ENCODE data around the gene CHRNB1.

CHRNB1 gene

DNA sequence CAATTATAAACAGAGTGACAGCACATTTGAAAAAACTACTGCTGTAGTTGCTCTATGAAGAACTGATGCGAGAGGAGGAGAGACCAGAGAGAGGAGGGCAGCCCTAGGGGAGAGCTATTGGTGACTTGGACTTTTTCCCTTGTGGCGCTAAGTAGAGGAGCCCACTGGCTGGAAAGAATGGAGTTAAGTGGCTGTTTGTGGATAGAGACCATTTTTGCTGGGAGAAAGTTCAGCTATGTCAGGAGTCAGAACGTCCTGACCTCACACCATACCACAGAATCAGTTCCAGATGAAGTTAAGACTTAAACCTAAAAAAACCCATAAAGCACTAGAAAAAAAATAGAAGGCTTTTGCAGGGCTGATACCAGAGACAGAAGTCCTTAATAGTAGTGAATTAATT is 41.3 kb downstream of the CHRNB1 start:
- DNase-seq, result no peak

GRCh38 chr17:7490144-7490543 is 45.3 kb downstream of the CHRNB1 start:
- DNase-seq, result no peak

- no peak for DNase-seq
Observed at GRCh38 chr17:7491583-7491982, 46.7 kb downstream of the CHRNB1 start.

GRCh38 chr17:7493941-7494340 is 49.1 kb downstream of the CHRNB1 start:
- DNase-seq, result no peak

DNA sequence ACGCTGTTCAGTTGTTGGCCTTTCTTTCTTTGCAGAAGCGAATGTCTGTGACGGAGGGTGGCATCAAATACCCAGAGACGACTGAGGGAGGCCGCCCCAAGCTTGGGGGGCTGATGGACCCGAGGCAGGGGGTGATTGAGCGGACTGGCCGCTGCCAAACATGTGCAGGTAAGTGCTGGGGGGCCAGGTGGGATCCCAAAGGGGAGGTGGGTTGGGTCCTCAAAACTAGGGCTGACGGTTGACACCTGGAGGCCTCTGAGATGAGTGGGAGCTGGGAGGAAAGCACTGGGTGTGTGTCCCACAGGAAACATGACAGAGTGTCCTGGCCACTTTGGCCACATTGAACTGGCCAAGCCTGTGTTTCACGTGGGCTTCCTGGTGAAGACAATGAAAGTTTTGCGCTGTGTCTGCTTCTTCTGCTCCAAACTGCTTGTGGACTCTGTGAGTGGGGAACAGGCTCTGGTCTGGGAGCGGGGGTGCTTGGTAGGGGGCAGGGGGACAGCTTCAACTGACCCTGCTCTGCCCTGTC is 51.1 kb downstream of the CHRNB1 start:
- no peak for DNase-seq

GRCh38 chr17:7496470-7497183 is 51.8 kb downstream of the CHRNB1 start:
- DNase-seq, result no peak

DNA sequence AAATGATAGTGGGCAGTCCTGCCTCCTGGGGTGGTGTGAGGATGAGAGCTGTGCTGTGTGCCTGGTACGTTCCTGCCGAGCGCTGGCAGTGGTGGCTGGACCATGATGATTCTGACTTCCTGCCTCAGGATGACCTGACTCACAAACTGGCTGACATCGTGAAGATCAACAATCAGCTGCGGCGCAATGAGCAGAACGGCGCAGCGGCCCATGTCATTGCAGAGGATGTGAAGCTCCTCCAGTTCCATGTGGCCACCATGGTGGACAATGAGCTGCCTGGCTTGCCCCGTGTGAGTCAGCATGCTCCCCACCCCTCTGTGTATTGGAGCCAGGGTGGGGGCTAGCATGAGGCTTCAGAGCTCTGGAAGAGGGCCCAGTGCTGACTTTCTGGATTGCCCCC is 52.4 kb downstream of the CHRNB1 start:
- DNase-seq, result no peak

DNA sequence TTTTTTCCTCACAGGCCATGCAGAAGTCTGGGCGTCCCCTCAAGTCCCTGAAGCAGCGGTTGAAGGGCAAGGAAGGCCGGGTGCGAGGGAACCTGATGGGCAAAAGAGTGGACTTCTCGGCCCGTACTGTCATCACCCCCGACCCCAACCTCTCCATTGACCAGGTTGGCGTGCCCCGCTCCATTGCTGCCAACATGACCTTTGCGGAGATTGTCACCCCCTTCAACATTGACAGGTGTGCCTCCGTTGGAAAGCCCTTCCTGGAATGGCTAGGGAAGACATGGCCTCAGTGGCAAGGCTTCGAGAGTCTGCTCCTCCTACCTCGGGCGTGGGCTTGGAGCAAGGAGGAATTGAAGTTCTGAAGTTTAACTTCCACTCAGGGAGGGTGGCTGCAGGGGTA is 52.8 kb downstream of the CHRNB1 start:
- no peak for DNase-seq

GRCh38 chr17:7499161-7499560 is 54.3 kb downstream of the CHRNB1 start:
- DNase-seq, result no peak

DNA sequence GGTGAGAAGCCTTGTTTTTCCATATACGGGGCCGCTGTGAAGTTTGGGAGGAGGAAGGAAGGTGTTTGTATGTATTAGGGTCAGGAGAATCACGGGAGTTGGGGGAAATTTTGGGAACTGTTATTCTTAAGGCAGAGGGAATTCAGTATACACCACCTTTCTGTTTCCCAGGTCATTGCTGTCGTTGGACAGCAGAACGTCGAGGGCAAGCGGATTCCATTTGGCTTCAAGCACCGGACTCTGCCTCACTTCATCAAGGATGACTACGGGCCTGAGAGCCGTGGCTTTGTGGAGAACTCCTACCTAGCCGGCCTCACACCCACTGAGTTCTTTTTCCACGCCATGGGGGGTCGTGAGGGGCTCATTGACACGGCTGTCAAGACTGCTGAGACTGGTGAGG is 56.9 kb downstream of the CHRNB1 start:
- no peak for DNase-seq

- no peak for DNase-seq
Observed at GRCh38 chr17:7502171-7502847, 57.4 kb downstream of the CHRNB1 start.

- DNase-seq, result no peak
Observed at GRCh38 chr17:7502987-7503386, 58.1 kb downstream of the CHRNB1 start.

DNA sequence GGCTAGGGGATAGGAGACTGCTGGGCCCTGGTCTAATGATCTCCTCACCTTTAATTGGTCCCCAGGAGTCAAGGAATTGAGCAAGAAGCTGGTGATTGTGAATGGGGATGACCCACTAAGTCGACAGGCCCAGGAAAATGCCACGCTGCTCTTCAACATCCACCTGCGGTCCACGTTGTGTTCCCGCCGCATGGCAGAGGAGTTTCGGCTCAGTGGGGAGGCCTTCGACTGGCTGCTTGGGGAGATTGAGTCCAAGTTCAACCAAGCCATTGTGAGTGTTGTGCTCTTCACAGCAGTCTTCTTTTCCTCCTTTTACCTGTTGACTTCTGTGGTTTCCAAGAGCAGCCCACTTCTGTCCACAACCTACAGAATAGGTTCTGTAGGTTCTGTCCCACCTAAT is 58.7 kb downstream of the CHRNB1 start:
- DNase-seq, result no peak
